HCT116 (cell line): ENCODE results near the gene CAPZA2. TPM values are rescaled to one million over a fixed set of nuclear protein-coding genes. Genes with fewer than 3 reads are reported as not detected.

Source experiments
- ATAC-seq: fragments of 200-7000 bp; cut with Tn5 transposase; 2 replicates; pipeline ENCODE4 v1.9.1; 2020; ENCODE audit warnings: mild to moderate bottlenecking, moderate library complexity
- BruUV-seq: library from RNA; stranded (reverse); fragments of 400-500 nt; replicated peaks from 2 replicates; lab custom pipeline; 2021; lab: Mats Ljungman, UMichigan
- CTCF ChIA-PET: fragments of 300-600 bp; sonication (Branson Sonifier 250); formaldehyde crosslinking; loops from one replicate; lab custom pipeline; 2021; ENCODE audit warnings: antibody characterized with exemption; lab: Charles Lee
- POLR2A ChIA-PET: fragments of 300-600, 350-600 bp; sonication (Branson Sonifier 250); formaldehyde crosslinking; loops from one replicate; lab custom pipeline; 2021; ENCODE audit warnings: antibody characterized with exemption; lab: Charles Lee
- RAD21 ChIA-PET, 2 experiments: fragments of 300-600 bp; sonication (Branson Sonifier 250); formaldehyde crosslinking; loops; one replicate each; lab custom pipeline; 2023; ENCODE audit warnings: low total read pairs in 2 of 2; ENCODE audit not compliant: uncharacterized antibody in 2 of 2, unreplicated experiment in 2 of 2, low non-redundant PET in 1 of 2; lab: Charles Lee
- DNase-seq: peaks from one replicate; pipeline ENCODE4 v3.0.0-alpha.2; 2010; ENCODE audit warnings: low read depth, low spot score
- H2AFZ ChIP-seq: fragments of 200-600 bp; shearing (Covaris generic), sonication (generic); 2 replicates; pipeline ENCODE4 v1.6.1; 2017; ENCODE audit warnings: low read depth, mixed run types, mixed read lengths, antibody characterized with exemption, low read length; ENCODE audit not compliant: poor library complexity, severe bottlenecking
- H3K27ac ChIP-seq: 2 replicates; pipeline ENCODE4 v1.5.1; 2012; ENCODE audit warnings: low read depth, low read length
- H3K27me3 ChIP-seq: fragments of 200-600 bp; sonication (generic); 2 replicates; pipeline ENCODE4 v1.6.1; 2016; ENCODE audit warnings: mixed run types, low read length, mixed read lengths; ENCODE audit not compliant: insufficient read depth
- H3K36me3 ChIP-seq, 2 experiments: fragments of 200-500 bp in 1 of 2; fragments of 200-600 bp in 1 of 2; sonication (Bioruptor generic) in 1 of 2; sonication (generic) in 1 of 2; 2 replicates each; pipeline versions ENCODE4 v1.5.1 to v1.6.1; 2014 to 2016; ENCODE audit warnings: low read length in 2 of 2, inconsistent platforms in 1 of 2, mixed read lengths in 1 of 2, mixed run types in 1 of 2; ENCODE audit not compliant: insufficient read depth in 2 of 2, control insufficient read depth in 1 of 2
- H3K4me1 ChIP-seq, 2 experiments: fragments of 200-600 bp in 1 of 2; sonication (generic) in 1 of 2; 2 replicates each; pipeline versions ENCODE4 v1.5.1 to v1.6.1; 2012 to 2017; ENCODE audit warnings: low read length in 2 of 2, inconsistent platforms in 1 of 2, mild to moderate bottlenecking in 1 of 2, mixed read lengths in 1 of 2, mixed run types in 1 of 2, moderate library complexity in 1 of 2; ENCODE audit not compliant: insufficient read depth in 2 of 2, control insufficient read depth in 1 of 2
- H3K4me2 ChIP-seq: fragments of 200-600 bp; sonication (generic); 2 replicates; pipeline ENCODE4 v1.6.1; 2017; ENCODE audit warnings: mixed run types, low read length, mixed read lengths
- H3K4me3 ChIP-seq, 2 experiments: fragments of 200-600 bp in 1 of 2; sonication (generic) in 1 of 2; replicated peaks in 1 of 2; 2 replicates each; pipeline ENCODE4 v1.5.1; 2011 to 2016; ENCODE audit warnings: low read length in 2 of 2, control low read depth in 1 of 2, low read depth in 1 of 2, mild to moderate bottlenecking in 1 of 2, mixed read lengths in 1 of 2, mixed run types in 1 of 2
- H3K79me2 ChIP-seq: fragments of 200-600 bp; sonication (generic); 2 replicates; pipeline ENCODE4 v1.6.1; 2017; ENCODE audit warnings: mild to moderate bottlenecking, mixed run types, low read length, moderate library complexity, mixed read lengths; ENCODE audit not compliant: insufficient read depth
- H3K9ac ChIP-seq: fragments of 200-600 bp; sonication (generic); 2 replicates; pipeline ENCODE4 v1.6.1; 2016; ENCODE audit warnings: low read length, mixed read lengths
- H3K9me2 ChIP-seq: fragments of 200-600 bp; sonication (generic), shearing (Covaris generic); 2 replicates; pipeline ENCODE4 v1.6.1; 2017; ENCODE audit warnings: mixed run types, mild to moderate bottlenecking, moderate library complexity; ENCODE audit not compliant: insufficient read depth
- H3K9me3 ChIP-seq, 2 experiments: fragments of 200-500 bp in 1 of 2; fragments of 200-600 bp in 1 of 2; sonication (Bioruptor generic) in 1 of 2; sonication (generic) in 1 of 2; 2 replicates each; pipeline ENCODE4 v1.6.1; 2014 to 2017; ENCODE audit warnings: low read length in 2 of 2, mixed read lengths in 2 of 2, inconsistent platforms in 1 of 2, low read depth in 1 of 2, mild to moderate bottlenecking in 1 of 2, mixed run types in 1 of 2, moderate library complexity in 1 of 2; ENCODE audit not compliant: control insufficient read depth in 1 of 2, insufficient read depth in 1 of 2
- H4K20me1 ChIP-seq: fragments of 200-600 bp; sonication (generic), shearing (Covaris generic); 2 replicates; pipeline ENCODE4 v1.6.1; 2017; ENCODE audit warnings: mixed run types, mild to moderate bottlenecking, moderate library complexity; ENCODE audit not compliant: insufficient read depth
- ATF3 ChIP-seq: IDR thresholded peaks from 2 replicates; pipeline ENCODE4 v1.6.1; 2012
- CBX3 ChIP-seq: IDR thresholded peaks from 2 replicates; pipeline ENCODE4 v1.6.1; 2012; ENCODE audit warnings: low read depth
- CEBPB ChIP-seq: IDR thresholded peaks from 2 replicates; pipeline ENCODE4 v1.6.1; 2012; ENCODE audit warnings: low read depth
- CTCF ChIP-seq, 3 experiments: fragments of 200-600 bp in 1 of 3; sonication (generic) in 1 of 3; IDR thresholded peaks in 2 of 3; conservative IDR thresholded peaks in 1 of 3; 2 replicates each; pipeline ENCODE4 v1.5.1; 2012 to 2017; ENCODE audit warnings: low read depth in 2 of 3, low read length in 2 of 3, antibody characterized with exemption in 1 of 3, borderline replicate concordance in 1 of 3, control low read depth in 1 of 3, mild to moderate bottlenecking in 1 of 3, mixed read lengths in 1 of 3, mixed run types in 1 of 3, moderate library complexity in 1 of 3; ENCODE audit not compliant: insufficient read depth in 1 of 3
- EGR1 ChIP-seq: IDR thresholded peaks from 2 replicates; pipeline ENCODE4 v1.6.1; 2012; ENCODE audit warnings: low read depth
- ELF1 ChIP-seq: IDR thresholded peaks from 2 replicates; pipeline ENCODE4 v1.6.1; 2012; ENCODE audit warnings: low read depth, borderline replicate concordance
- EZH2 ChIP-seq: fragments of 200-600 bp; sonication (generic); IDR thresholded peaks from 2 replicates; pipeline ENCODE4 v1.6.1; 2017; ENCODE audit warnings: antibody characterized with exemption, mixed run types
- POLR2A ChIP-seq: IDR thresholded peaks from 2 replicates; pipeline ENCODE4 v1.7.0; 2011; ENCODE audit warnings: borderline replicate concordance; ENCODE audit not compliant: insufficient read depth, insufficient read length; ENCODE audit errors: extremely low read depth
- RAD21 ChIP-seq: IDR thresholded peaks from 2 replicates; pipeline ENCODE4 v1.6.1; 2012; ENCODE audit warnings: low read depth, mild to moderate bottlenecking
- REST ChIP-seq: IDR thresholded peaks from 2 replicates; pipeline ENCODE4 v1.6.1; 2012; ENCODE audit warnings: low read depth
- SRF ChIP-seq: IDR thresholded peaks from 2 replicates; pipeline ENCODE4 v1.6.1; 2012; ENCODE audit warnings: low read depth
- TCF7L2 ChIP-seq: IDR thresholded peaks from 2 replicates; pipeline ENCODE4 v1.7.0; 2011; ENCODE audit warnings: borderline replicate concordance, inconsistent platforms; ENCODE audit not compliant: insufficient read depth, insufficient read length; ENCODE audit errors: extremely low read depth
- YY1 ChIP-seq: IDR thresholded peaks from 2 replicates; pipeline ENCODE4 v1.6.1; 2011; ENCODE audit warnings: low read length, low read depth, moderate library complexity, mild to moderate bottlenecking; ENCODE audit not compliant: insufficient replicate concordance; ENCODE audit errors: extremely low read depth
- ZBTB33 ChIP-seq: IDR thresholded peaks from 2 replicates; pipeline ENCODE4 v1.6.1; 2011; ENCODE audit warnings: mild to moderate bottlenecking, low read length, moderate library complexity; ENCODE audit not compliant: insufficient replicate concordance; ENCODE audit errors: extremely low read depth
- ZFX ChIP-seq: fragments of 450-650 bp; IDR thresholded peaks from 2 replicates; pipeline ENCODE4 v1.6.1; 2017
- ZNF274 ChIP-seq: fragments of 200-500 bp; sonication (Bioruptor generic); IDR thresholded peaks from 2 replicates; pipeline ENCODE4 v1.6.1; 2014; ENCODE audit warnings: mild to moderate bottlenecking, low read depth, low read length, inconsistent platforms
- intact Hi-C: fragments of 100-400 bp; cut with micrococcal nuclease; formaldehyde crosslinking; loops from 2 replicates; pipeline ENCODE4 v1.10.0; 2022
- total RNA-seq: library from RNA; stranded (reverse); gene quantifications from one replicate; pipeline ENCODE4 v1.2.1, GENCODE V29; 2021; ENCODE audit not compliant: unreplicated experiment

Gene CAPZA2
- total RNA-seq, 1 experiment from 2014 or later = 135 TPM

GRCh38 chr7:116851175-116851574, 11.2 kb upstream of the CAPZA2 start:
- Histone ChIP-seq H3K36me3 (no peaks in the 10 kb centered on the region), H3K9me3 (no peaks in the 10 kb centered on the region), H3K4me1 (no peaks in the 10 kb centered on the region), H3K4me2 (no peak overlapping the region), H4K20me1 (no peaks in the 10 kb centered on the region), H3K4me3 (no peak overlapping the region), H3K27me3 (no peaks in the 10 kb centered on the region), H3K9me2 (no peaks in the 10 kb centered on the region), H3K79me2 (no peaks in the 10 kb centered on the region), H3K27ac (no peak overlapping the region), H2AFZ (no peak overlapping the region), H3K9ac (no peak overlapping the region)
- POLR2A ChIA-PET = no interaction called here
- DNase-seq (no peak), ATAC-seq (no peak)
- no peak for TF ChIP-seq ELF1
- no peak for TF ChIP-seq CEBPB
- TF ChIP-seq RAD21 = no peak
- no peak for TF ChIP-seq ZNF274
- no peak for TF ChIP-seq EZH2
- TF ChIP-seq ATF3 = no peak
- no peak for TF ChIP-seq CTCF (IDR thresholded peaks at IDR 0.05 in 2 of 3, conservative IDR thresholded peaks at IDR 0.05 in 1 of 3; ENCODE audit: borderline replicate concordance in 1 of 3, insufficient read depth in 1 of 3, low read depth in 2 of 3, low read length in 2 of 3)
- TF ChIP-seq CBX3 = no peak
- TF ChIP-seq ZFX = no peak
- TF ChIP-seq ZBTB33 = no peak
- no peak for TF ChIP-seq EGR1
- TF ChIP-seq YY1 = no peak
- no peak for TF ChIP-seq REST
- TF ChIP-seq POLR2A = no peak
- TF ChIP-seq SRF = no peak
- TF ChIP-seq TCF7L2 = no peak
- RAD21 ChIA-PET = no interaction called here
- BruUV-seq = no TSS peak
- CTCF ChIA-PET = no interaction called here
- intact Hi-C loops = no loop called here
